ENCODE results near the gene MAP3K20. TPM values are rescaled to one million over a fixed set of nuclear protein-coding genes. Genes with fewer than 3 reads are reported as not detected.

The MAP3K20 gene
- total RNA-seq, 5 donors from 2014 or later (not counting 1 experiment from before 2014, with no cell fraction given), result 1.1 to 3.0 (median 1.4) TPM

GRCh38 chr2:173288561-173288960 lies 212.9 kb downstream of the MAP3K20 start:
- Mint-ChIP-seq H3K27me3 (peaks cover 0 to 4% of the 10 kb centered on the region in 2 donors), H3K27ac (no peak overlapping the region)
- ATAC-seq (replicated peaks in 1 of 4), result no peak

GRCh38 chr2:173290046-173290445 lies 214.4 kb downstream of the MAP3K20 start:
- no CpG with 5 or more reads among the region's 2 CpGs for WGBS (ENCODE audit: insufficient coverage)
- H3K4me3 ChIP-seq (ENCODE audit: control insufficient read depth in 1 of 2, extremely low read depth in 1 of 2, low read length in 1 of 2), result no peak overlapping the region
- peaks cover 0 to 5% of the 10 kb centered on the region in 2 experiments for H3K27me3 ChIP-seq (replicated peaks in 1 of 2; ENCODE audit: control insufficient read depth in 2 of 2, extremely low read depth in 1 of 2, insufficient read depth in 2 of 2, low read length in 1 of 2)
- no peaks in the 10 kb centered on the region for H3K9me3 Mint-ChIP-seq
- DNase-seq (no peak), ATAC-seq (replicated peaks in 1 of 4) (no peak)
- no peak overlapping the region for H3K27ac ChIP-seq (ENCODE audit: low read length)
- no peaks in the 10 kb centered on the region for H3K36me3 Mint-ChIP-seq
- H3K4me1 ChIP-seq (ENCODE audit: control insufficient read depth in 1 of 2, extremely low read depth in 1 of 2, insufficient read depth in 2 of 2, low read length in 2 of 2), result no peaks in the 10 kb centered on the region
- ChIA-PET CTCF (interaction anchor here (0.6 to 0.7 kb wide), 2 partner anchors 13 to 575 kb away, joined by 3 to 4 read pairs; no protein-coding TSS in a partner anchor), POLR2A (no interaction called here)
- peaks cover 0 to 4% of the 10 kb centered on the region in 2 donors for H3K27me3 Mint-ChIP-seq
- no peaks in the 10 kb centered on the region for H3K9me3 ChIP-seq
- no peak overlapping the region for H3K27ac Mint-ChIP-seq
- no peaks in the 10 kb centered on the region for H3K36me3 ChIP-seq (ENCODE audit: control insufficient read depth in 2 of 2, extremely low read depth in 1 of 2, insufficient read depth in 1 of 2, low read length in 1 of 2)
- peaks cover 0 to 2% (median 0%) of the 10 kb centered on the region in 3 donors for H3K4me1 Mint-ChIP-seq
- H3K4me3 Mint-ChIP-seq, result no peak overlapping the region

More at GRCh38 chr2:173288561-173288960, 212.9 kb downstream of the MAP3K20 start:
- H3K36me3 Mint-ChIP-seq, result no peaks in the 10 kb centered on the region
- Histone ChIP-seq H3K27me3 (replicated peaks in 1 of 2; ENCODE audit: control insufficient read depth in 2 of 2, extremely low read depth in 1 of 2, insufficient read depth in 2 of 2, low read length in 1 of 2) (peaks cover 0 to 5% of the 10 kb centered on the region in 2 experiments), H3K4me3 (ENCODE audit: control insufficient read depth in 1 of 2, extremely low read depth in 1 of 2, low read length in 1 of 2) (no peak overlapping the region), H3K4me1 (ENCODE audit: control insufficient read depth in 1 of 2, extremely low read depth in 1 of 2, insufficient read depth in 2 of 2, low read length in 2 of 2) (no peaks in the 10 kb centered on the region), H3K9me3 (no peaks in the 10 kb centered on the region), H3K27ac (ENCODE audit: low read length) (no peak overlapping the region), H3K36me3 (ENCODE audit: control insufficient read depth in 2 of 2, extremely low read depth in 1 of 2, insufficient read depth in 1 of 2, low read length in 1 of 2) (no peaks in the 10 kb centered on the region)
- peaks cover 0 to 2% (median 0%) of the 10 kb centered on the region in 3 donors for H3K4me1 Mint-ChIP-seq
- WGBS (ENCODE audit: insufficient coverage), result 20% methylated on average over 1 of the region's 3 CpGs
- CTCF ChIA-PET, result interaction anchor here in 1 of 2 donors (0.7 kb wide), 1 partner anchor 70 kb away, joined by 4 read pairs; no protein-coding TSS in a partner anchor
- POLR2A ChIA-PET, result no interaction called here
- no peak overlapping the region for H3K4me3 Mint-ChIP-seq
- no peak for DNase-seq
- no peaks in the 10 kb centered on the region for H3K9me3 Mint-ChIP-seq

- ATAC-seq (replicated peaks in 1 of 4), result no peak
- no peak for DNase-seq
Observed at GRCh38 chr2:173290518-173290917, 214.9 kb downstream of the MAP3K20 start.

GRCh38 chr2:173291412-173291811 lies 215.8 kb downstream of the MAP3K20 start:
- H3K4me1 Mint-ChIP-seq, result peaks cover 0 to 3% (median 1%) of the 10 kb centered on the region in 3 donors
- 67% methylated on average over 1 of the region's 4 CpGs for WGBS (ENCODE audit: insufficient coverage)
- ATAC-seq (replicated peaks in 1 of 4) (no peak), DNase-seq (no peak)
- no peaks in the 10 kb centered on the region for H3K36me3 Mint-ChIP-seq
- H3K4me1 ChIP-seq (ENCODE audit: control insufficient read depth in 1 of 2, extremely low read depth in 1 of 2, insufficient read depth in 2 of 2, low read length in 2 of 2), result no peaks in the 10 kb centered on the region
- H3K27me3 Mint-ChIP-seq, result peaks cover 0 to 4% of the 10 kb centered on the region in 2 donors
- H3K9me3 Mint-ChIP-seq, result no peaks in the 10 kb centered on the region
- peaks cover 0 to 5% of the 10 kb centered on the region in 2 experiments for H3K27me3 ChIP-seq (replicated peaks in 1 of 2; ENCODE audit: control insufficient read depth in 2 of 2, extremely low read depth in 1 of 2, insufficient read depth in 2 of 2, low read length in 1 of 2)
- H3K27ac ChIP-seq (ENCODE audit: low read length), result no peak overlapping the region
- ChIA-PET CTCF (interaction anchor here in 1 of 2 donors (0.7 kb wide), 1 partner anchor 790 kb away, joined by 6 read pairs; no protein-coding TSS in a partner anchor), POLR2A (no interaction called here)
- no peaks in the 10 kb centered on the region for H3K9me3 ChIP-seq
- no peak overlapping the region for H3K27ac Mint-ChIP-seq
- no peak overlapping the region for H3K4me3 Mint-ChIP-seq
- H3K4me3 ChIP-seq (ENCODE audit: control insufficient read depth in 1 of 2, extremely low read depth in 1 of 2, low read length in 1 of 2), result no peak overlapping the region
- H3K36me3 ChIP-seq (ENCODE audit: control insufficient read depth in 2 of 2, extremely low read depth in 1 of 2, insufficient read depth in 1 of 2, low read length in 1 of 2), result no peaks in the 10 kb centered on the region

More at GRCh38 chr2:173290518-173290917, 214.9 kb downstream of the MAP3K20 start:
- H3K36me3 ChIP-seq (ENCODE audit: control insufficient read depth in 2 of 2, extremely low read depth in 1 of 2, insufficient read depth in 1 of 2, low read length in 1 of 2), result no peaks in the 10 kb centered on the region
- no peaks in the 10 kb centered on the region for H3K36me3 Mint-ChIP-seq
- no peak overlapping the region for H3K27ac ChIP-seq (ENCODE audit: low read length)
- ChIA-PET CTCF (interaction anchor here in 1 of 2 donors (0.7 kb wide), 2 partner anchors 574 to 1004 kb away, joined by 4 read pairs; no protein-coding TSS in a partner anchor), POLR2A (no interaction called here)
- H3K4me3 ChIP-seq (ENCODE audit: control insufficient read depth in 1 of 2, extremely low read depth in 1 of 2, low read length in 1 of 2), result no peak overlapping the region
- no peaks in the 10 kb centered on the region for H3K9me3 ChIP-seq
- peaks cover 0 to 2% (median 0%) of the 10 kb centered on the region in 3 donors for H3K4me1 Mint-ChIP-seq
- no peaks in the 10 kb centered on the region for H3K4me1 ChIP-seq (ENCODE audit: control insufficient read depth in 1 of 2, extremely low read depth in 1 of 2, insufficient read depth in 2 of 2, low read length in 2 of 2)
- H3K4me3 Mint-ChIP-seq, result no peak overlapping the region
- H3K9me3 Mint-ChIP-seq, result no peaks in the 10 kb centered on the region
- H3K27me3 Mint-ChIP-seq, result peaks cover 0 to 4% of the 10 kb centered on the region in 2 donors
- no CpG with 5 or more reads among the region's 6 CpGs for WGBS (ENCODE audit: insufficient coverage)
- H3K27me3 ChIP-seq (replicated peaks in 1 of 2; ENCODE audit: control insufficient read depth in 2 of 2, extremely low read depth in 1 of 2, insufficient read depth in 2 of 2, low read length in 1 of 2), result peaks cover 0 to 5% of the 10 kb centered on the region in 2 experiments
- H3K27ac Mint-ChIP-seq, result no peak overlapping the region

- H3K36me3 ChIP-seq (ENCODE audit: control insufficient read depth in 2 of 2, extremely low read depth in 1 of 2, insufficient read depth in 1 of 2, low read length in 1 of 2), result no peaks in the 10 kb centered on the region
- no peak for DNase-seq
- no peak overlapping the region for H3K27ac ChIP-seq (ENCODE audit: low read length)
- H3K4me1 ChIP-seq (ENCODE audit: control insufficient read depth in 1 of 2, extremely low read depth in 1 of 2, insufficient read depth in 2 of 2, low read length in 2 of 2), result no peaks in the 10 kb centered on the region
- Mint-ChIP-seq H3K4me3 (no peak overlapping the region), H3K27ac (no peak overlapping the region), H3K9me3 (peaks cover 7 to 24% (median 16%) of the 10 kb centered on the region in 3 donors), H3K36me3 (peaks cover 6% of the 10 kb centered on the region), H3K4me1 (peaks cover 0 to 2% (median 1%) of the 10 kb centered on the region in 3 donors), H3K27me3 (no peaks in the 10 kb centered on the region)
- H3K4me3 ChIP-seq (ENCODE audit: control insufficient read depth in 1 of 2, extremely low read depth in 1 of 2, low read length in 1 of 2), result no peak overlapping the region
- peaks cover 0 to 3% of the 10 kb centered on the region in 2 experiments for H3K27me3 ChIP-seq (replicated peaks in 1 of 2; ENCODE audit: control insufficient read depth in 2 of 2, extremely low read depth in 1 of 2, insufficient read depth in 2 of 2, low read length in 1 of 2)
- POLR2A ChIA-PET, result no interaction called here
- H3K9me3 ChIP-seq, result no peaks in the 10 kb centered on the region
- WGBS (ENCODE audit: insufficient coverage), result 100% methylated on average over 1 of the region's 2 CpGs
- CTCF ChIA-PET, result no interaction called here
- ATAC-seq (replicated peaks in 1 of 4), result no peak
Observed at GRCh38 chr2:173296235-173296634, 220.6 kb downstream of the MAP3K20 start.

- Histone ChIP-seq H3K4me1 (ENCODE audit: control insufficient read depth in 1 of 2, extremely low read depth in 1 of 2, insufficient read depth in 2 of 2, low read length in 2 of 2) (no peaks in the 10 kb centered on the region), H3K36me3 (ENCODE audit: control insufficient read depth in 2 of 2, extremely low read depth in 1 of 2, insufficient read depth in 1 of 2, low read length in 1 of 2) (no peaks in the 10 kb centered on the region), H3K9me3 (no peaks in the 10 kb centered on the region), H3K27me3 (replicated peaks in 1 of 2; ENCODE audit: control insufficient read depth in 2 of 2, extremely low read depth in 1 of 2, insufficient read depth in 2 of 2, low read length in 1 of 2) (peaks cover 0 to 3% of the 10 kb centered on the region in 2 experiments), H3K27ac (ENCODE audit: low read length) (no peak overlapping the region), H3K4me3 (ENCODE audit: control insufficient read depth in 1 of 2, extremely low read depth in 1 of 2, low read length in 1 of 2) (no peak overlapping the region)
- no peak overlapping the region for H3K27ac Mint-ChIP-seq
- no CpG with 5 or more reads among the region's 5 CpGs for WGBS (ENCODE audit: insufficient coverage)
- peaks cover 0 to 2% (median 1%) of the 10 kb centered on the region in 3 donors for H3K4me1 Mint-ChIP-seq
- POLR2A ChIA-PET, result no interaction called here
- no peak for ATAC-seq (replicated peaks in 1 of 4)
- H3K36me3 Mint-ChIP-seq, result peaks cover 6% of the 10 kb centered on the region
- H3K4me3 Mint-ChIP-seq, result no peak overlapping the region
- H3K9me3 Mint-ChIP-seq, result peaks cover 7 to 24% (median 17%) of the 10 kb centered on the region in 3 donors
- DNase-seq, result no peak
- no peaks in the 10 kb centered on the region for H3K27me3 Mint-ChIP-seq
- CTCF ChIA-PET, result no interaction called here
Observed at GRCh38 chr2:173298536-173299097, 223.0 kb downstream of the MAP3K20 start.
